Measurements from ENCODE around the gene RIBC1. TPM values are rescaled to one million over a fixed set of nuclear protein-coding genes. Genes with fewer than 3 reads are reported as not detected.

Gene RIBC1
- total and polyA plus RNA-seq, 10 of the 15 experiments (the other 5 are each of a cell fraction or from before 2014, with no cell fraction given) = 0.22 to 1.0 (median 0.54) TPM

- ChIA-PET CTCF (no interaction called here), SMC1A (ENCODE audit: uncharacterized antibody, unreplicated experiment) (no interaction called here), RAD21 (ENCODE audit: unreplicated experiment) (no interaction called here), POLR2A (interaction anchor here (0.6 to 1.5 kb wide), 2 partner anchors 38 to 1042 kb away, joined by 3 to 4 read pairs; no protein-coding TSS in a partner anchor)
- H3K4me2 ChIP-seq (ENCODE audit: control insufficient read depth, insufficient read depth) = no peak overlapping the region
- H3K9ac ChIP-seq (ENCODE audit: control insufficient read depth, insufficient read depth, low read length) = no peak overlapping the region
- ATAC-seq = no peak
- no peak overlapping the region for H3K4me3 ChIP-seq
- in situ Hi-C loops (cut with MboI) (no loop called here), intact Hi-C loops (cut with micrococcal nuclease; ENCODE audit: unreplicated experiment) (no loop called here)
- WGBS (ENCODE audit: insufficient coverage, insufficient replicate concordance, low lambda C conversion rate, missing lambda C conversion rate) = 93% methylated on average over 4 of the region's 4 CpGs
- no peaks in the 10 kb centered on the region for H4K20me1 ChIP-seq (ENCODE audit: control insufficient read depth, insufficient read depth)
- H3K27me3 ChIP-seq (replicated peaks in 1 of 2; ENCODE audit: control insufficient read depth in 2 of 2, insufficient read depth in 2 of 2, low read length in 1 of 2) = no peaks in the 10 kb centered on the region
- no peak for DNase-seq (ENCODE audit: low read depth, low spot score)
- H3K9me3 ChIP-seq (replicated peaks; ENCODE audit: control insufficient read depth, insufficient read depth, low read length) = no peaks in the 10 kb centered on the region
- H3K27ac ChIP-seq (ENCODE audit: control insufficient read depth, insufficient read depth) = no peak overlapping the region
- no peaks in the 10 kb centered on the region for H3K79me2 ChIP-seq (ENCODE audit: control insufficient read depth, insufficient read depth, low read length)
- peaks cover 28 to 47% of the 10 kb centered on the region in 2 experiments; a peak in 3 of 4 replicates for H3K36me3 ChIP-seq (ENCODE audit: control insufficient read depth in 2 of 2, insufficient read depth in 2 of 2, low read length in 1 of 2)
- FAIRE-seq = no peak
- no TSS peak for BruUV-seq (replicated peaks)
- TF ChIP-seq MAX (IDR thresholded peaks at IDR 0.05; ENCODE audit: low read depth, low read length) = no peak
- no peak for TF ChIP-seq SUPT20H (IDR thresholded peaks at IDR 0.05; ENCODE audit: borderline replicate concordance, control insufficient read depth, low read depth, low read length)
- no peak for TF ChIP-seq CBX3 (IDR thresholded peaks at IDR 0.05; ENCODE audit: borderline replicate concordance, low read depth)
- no peak for TF ChIP-seq SKIL (IDR thresholded peaks at IDR 0.05; ENCODE audit: low read depth, poor library complexity, severe bottlenecking)
- TF ChIP-seq FOXM1 (IDR thresholded peaks at IDR 0.05; ENCODE audit: low read depth, low read length) = no peak
- TF ChIP-seq CREM (IDR thresholded peaks at IDR 0.05; ENCODE audit: low read depth) = no peak
- TF ChIP-seq JUND (IDR thresholded peaks at IDR 0.05; ENCODE audit: low read depth, low read length) = no peak
- TF ChIP-seq PBX3 (IDR thresholded peaks at IDR 0.05; ENCODE audit: insufficient replicate concordance, low read depth, low read length) = no peak
- TF ChIP-seq SMARCA5 (IDR thresholded peaks at IDR 0.05) = no peak
- TF ChIP-seq KLF5 (IDR thresholded peaks at IDR 0.05; ENCODE audit: partially characterized antibody) = no peak
- TF ChIP-seq POU2F2 (IDR thresholded peaks at IDR 0.05; ENCODE audit: borderline replicate concordance, low read depth, low read length) = no peak
- no peak for TF ChIP-seq CBFB (IDR thresholded peaks at IDR 0.05; ENCODE audit: low read depth)
- no peaks in the 10 kb centered on the region for H3K4me1 ChIP-seq (ENCODE audit: control insufficient read depth, insufficient read depth, low read length)
- no peak overlapping the region for H2AFZ ChIP-seq (ENCODE audit: control insufficient read depth, low read depth, low read length)
Measured at GRCh38 chrX:53383376-53384076, 39.1 kb upstream of the RIBC1 start.
